Activated CD4-positive, alpha-beta memory T cell treated with anti-CD3 and anti-CD28 coated beads for 36 hours (primary cell): ENCODE results near the gene RREB1. TPM values are rescaled to one million over a fixed set of nuclear protein-coding genes. Genes with fewer than 3 reads are reported as not detected.

ENCODE experiments used
- CTCF ChIA-PET: fragments of 350-600 bp; sonication (Branson Sonifier 250); formaldehyde crosslinking; loops from one replicate; lab custom pipeline; 2021; ENCODE audit warnings: antibody characterized with exemption, inconsistent platforms; lab: Charles Lee
- POLR2A ChIA-PET: fragments of 350-600 bp; sonication (Branson Sonifier 250); formaldehyde crosslinking; loops from one replicate; lab custom pipeline; 2021; ENCODE audit warnings: antibody characterized with exemption; lab: Charles Lee
- DNase-seq: peaks from one replicate; pipeline ENCODE4 v3.0.0-alpha.2; 2020
- H3K27ac Mint-ChIP-seq: one replicate; pipeline ENCODE4 v1.8.0; 2021; ENCODE audit warnings: mixed read lengths
- H3K27me3 Mint-ChIP-seq: one replicate; pipeline ENCODE4 v1.8.0; 2021; ENCODE audit warnings: mixed read lengths
- H3K36me3 Mint-ChIP-seq: one replicate; pipeline ENCODE4 v1.8.0; 2021; ENCODE audit warnings: mixed read lengths
- H3K4me1 Mint-ChIP-seq: one replicate; pipeline ENCODE4 v1.8.0; 2021; ENCODE audit warnings: low read depth, mixed read lengths
- H3K4me3 Mint-ChIP-seq: one replicate; pipeline ENCODE4 v1.8.0; 2021; ENCODE audit warnings: mild to moderate bottlenecking, mixed read lengths
- H3K9me3 Mint-ChIP-seq: one replicate; pipeline ENCODE4 v1.8.0; 2021; ENCODE audit warnings: mixed read lengths
- intact Hi-C: fragments of 100-400 bp; cut with micrococcal nuclease; formaldehyde crosslinking; loops from one replicate; pipeline ENCODE4 v1.15.1; 2023
- total RNA-seq, 2 experiments: library from RNA; stranded (reverse); gene quantifications; one replicate each; pipeline ENCODE4 v1.2.3, GENCODE V29; 2021

The RREB1 gene
- total RNA-seq, 2 experiments from 2014 or later: 13.0 to 13.5 TPM

DNA sequence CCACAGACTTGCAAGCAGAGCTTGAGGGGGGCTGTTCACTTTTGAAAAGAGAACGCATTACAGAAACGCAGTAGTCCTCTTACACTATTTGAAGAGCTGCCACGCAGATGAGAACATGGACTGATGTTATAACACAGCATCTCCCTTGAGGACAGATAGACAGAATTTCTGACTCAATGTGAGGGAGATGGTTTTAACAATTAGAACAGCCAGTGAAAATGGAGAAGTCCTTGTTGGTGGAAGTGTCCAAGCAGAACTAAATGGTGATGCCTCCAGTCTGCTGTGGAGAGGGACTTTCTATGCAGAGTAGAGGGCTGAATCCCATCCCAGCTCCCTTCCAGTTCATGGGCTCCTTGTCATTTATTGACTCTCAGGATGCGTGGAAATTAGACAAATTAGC is 100.0 kb downstream of the RREB1 start:
- H3K36me3 Mint-ChIP-seq: peaks cover 16% of the 10 kb centered on the region
- H3K27ac Mint-ChIP-seq: no peak overlapping the region
- POLR2A ChIA-PET: no interaction called here
- H3K4me1 Mint-ChIP-seq: no peaks in the 10 kb centered on the region
- H3K4me3 Mint-ChIP-seq: no peak overlapping the region
- no peaks in the 10 kb centered on the region for H3K9me3 Mint-ChIP-seq
- DNase-seq: no peak
- intact Hi-C loops: no loop called here
- CTCF ChIA-PET: no interaction called here
- no peaks in the 10 kb centered on the region for H3K27me3 Mint-ChIP-seq

DNA sequence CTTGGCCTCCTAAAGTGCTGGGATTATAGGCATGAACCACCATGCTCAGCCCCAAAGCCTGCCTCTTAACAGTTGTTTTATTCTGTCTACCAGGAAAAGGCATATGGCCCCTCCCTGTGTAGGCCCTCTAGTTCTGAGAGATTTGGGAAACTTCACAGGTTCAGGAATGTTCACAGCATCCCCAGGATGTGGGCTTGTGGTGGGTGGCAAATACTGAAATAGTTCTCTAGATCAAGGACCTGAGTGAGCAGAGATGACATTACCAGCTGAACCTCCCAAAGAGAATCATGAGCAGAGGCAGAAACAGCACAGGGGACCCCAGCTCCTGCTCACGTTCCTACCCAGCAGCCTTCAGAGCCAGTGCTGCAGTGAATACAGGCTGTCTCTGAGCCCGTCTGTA is 105.7 kb downstream of the RREB1 start:
- Mint-ChIP-seq H3K9me3 (no peaks in the 10 kb centered on the region), H3K4me3 (no peak overlapping the region), H3K27me3 (no peaks in the 10 kb centered on the region), H3K27ac (no peak overlapping the region), H3K4me1 (no peaks in the 10 kb centered on the region), H3K36me3 (peaks cover 24% of the 10 kb centered on the region)
- CTCF ChIA-PET: no interaction called here
- intact Hi-C loops: no loop called here
- POLR2A ChIA-PET: no interaction called here
- no peak for DNase-seq

DNA sequence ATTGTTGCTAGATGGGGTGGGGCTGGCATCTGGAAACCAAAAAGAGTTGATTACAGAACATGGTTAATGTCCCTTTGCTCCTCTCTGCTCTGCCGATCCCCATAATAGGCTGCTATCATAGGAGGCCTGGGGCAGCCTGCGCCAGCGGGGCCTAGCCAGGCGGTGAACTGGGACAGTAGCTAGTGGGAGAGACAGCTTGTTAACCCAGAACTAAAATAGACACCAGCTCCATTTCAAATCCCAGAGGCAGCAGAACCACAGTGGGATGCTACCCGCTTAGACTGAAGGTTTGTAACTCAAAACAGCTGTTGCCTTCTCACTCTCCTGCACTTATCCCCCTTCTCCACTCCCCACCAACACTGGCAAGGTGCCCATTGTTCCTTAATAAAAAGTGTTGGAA is 106.7 kb downstream of the RREB1 start:
- Mint-ChIP-seq H3K4me1 (no peaks in the 10 kb centered on the region), H3K27me3 (no peaks in the 10 kb centered on the region), H3K27ac (no peak overlapping the region), H3K9me3 (no peaks in the 10 kb centered on the region), H3K4me3 (no peak overlapping the region), H3K36me3 (peaks cover 25% of the 10 kb centered on the region)
- DNase-seq: no peak
- intact Hi-C loops: no loop called here
- POLR2A ChIA-PET: no interaction called here
- CTCF ChIA-PET: no interaction called here

DNA sequence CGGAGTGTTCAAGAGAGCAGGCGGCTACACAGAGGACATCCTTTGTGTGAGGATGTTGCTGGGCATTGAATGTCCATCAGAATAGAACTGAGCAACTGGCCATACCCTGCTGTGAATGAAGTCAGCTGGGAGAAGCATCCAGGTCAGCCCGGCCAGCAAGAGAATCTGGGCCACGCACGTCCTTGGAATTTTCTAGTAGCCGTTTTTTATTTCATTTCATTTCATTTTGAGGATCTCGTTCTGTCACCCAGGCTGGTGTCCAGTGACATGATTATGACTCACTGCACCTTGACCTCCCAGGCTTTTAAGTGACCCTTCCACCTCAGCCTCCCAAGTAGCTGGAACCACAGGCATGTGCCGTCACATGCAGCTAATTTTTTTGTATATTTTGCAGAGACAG is 107.4 kb downstream of the RREB1 start:
- Mint-ChIP-seq H3K9me3 (no peaks in the 10 kb centered on the region), H3K4me1 (no peaks in the 10 kb centered on the region), H3K27ac (peak overlapping the region; percentile 3), H3K27me3 (no peaks in the 10 kb centered on the region), H3K36me3 (peaks cover 32% of the 10 kb centered on the region), H3K4me3 (no peak overlapping the region)
- no peak for DNase-seq
- ChIA-PET CTCF (no interaction called here), POLR2A (no interaction called here)
- intact Hi-C loops: no loop called here

DNA sequence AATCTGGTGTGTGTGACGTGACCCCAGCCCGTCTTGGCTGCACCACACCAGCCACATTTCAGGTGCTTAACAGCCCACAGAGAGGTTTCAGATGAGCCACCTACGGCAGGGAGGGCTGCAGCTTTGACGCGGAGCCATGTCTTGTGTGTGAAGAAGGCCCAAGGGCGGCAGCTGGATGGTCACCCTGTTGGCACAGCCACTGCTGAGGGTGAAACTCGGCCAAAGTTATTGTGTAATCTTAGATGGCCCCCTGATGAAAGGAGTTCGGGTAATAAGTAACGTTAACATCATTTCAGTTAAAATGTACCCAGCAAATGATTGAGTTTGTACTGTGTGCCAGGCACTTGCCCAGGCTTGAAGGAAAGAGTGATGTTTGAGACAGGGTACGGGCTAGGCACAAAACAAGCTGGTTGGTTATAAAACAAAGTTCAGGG is 108.1 kb downstream of the RREB1 start:
- Mint-ChIP-seq H3K27ac (peak overlapping the region; percentile 3), H3K4me1 (no peaks in the 10 kb centered on the region), H3K4me3 (no peak overlapping the region), H3K9me3 (no peaks in the 10 kb centered on the region), H3K27me3 (no peaks in the 10 kb centered on the region), H3K36me3 (peaks cover 27% of the 10 kb centered on the region)
- CTCF ChIA-PET: no interaction called here
- intact Hi-C loops: no loop called here
- no peak for DNase-seq
- POLR2A ChIA-PET: no interaction called here

DNA sequence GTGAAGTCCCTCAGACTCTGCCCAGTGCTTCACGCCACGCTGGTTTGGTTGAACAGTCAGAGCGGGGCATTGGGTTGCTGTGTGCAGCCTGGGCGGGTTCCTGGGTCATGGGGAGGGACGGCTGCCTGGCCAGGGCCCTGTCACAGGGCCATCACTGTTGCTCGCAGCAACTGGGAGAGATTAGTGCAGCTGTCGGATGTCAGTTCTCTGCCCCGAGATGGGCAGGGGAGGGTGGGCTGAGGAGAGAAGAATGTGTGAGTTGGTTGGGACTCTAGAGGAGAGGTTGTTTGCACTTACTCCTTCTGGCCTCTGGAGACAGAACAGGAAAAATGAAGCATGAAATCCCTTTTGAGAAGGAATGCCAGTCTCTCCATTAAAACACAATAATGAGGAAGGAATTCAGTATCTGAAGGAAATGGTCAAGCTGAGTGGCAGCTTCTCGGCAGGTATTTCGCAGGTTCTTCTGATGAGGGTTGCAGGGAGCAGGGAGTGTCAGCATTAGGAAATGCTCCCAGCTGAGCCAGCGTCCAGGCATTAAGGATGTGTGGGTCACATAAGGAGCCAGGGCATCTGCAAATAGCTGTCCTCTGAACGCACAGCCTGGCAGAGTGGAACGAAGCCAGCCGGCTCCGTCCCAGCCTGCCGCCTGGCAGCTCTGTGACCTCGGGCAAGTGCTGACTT is 109.3 kb downstream of the RREB1 start:
- H3K27ac Mint-ChIP-seq: no peak overlapping the region
- no peak overlapping the region for H3K4me3 Mint-ChIP-seq
- H3K4me1 Mint-ChIP-seq: no peaks in the 10 kb centered on the region
- H3K27me3 Mint-ChIP-seq: no peaks in the 10 kb centered on the region
- no peak for DNase-seq
- H3K9me3 Mint-ChIP-seq: no peaks in the 10 kb centered on the region
- H3K36me3 Mint-ChIP-seq: peaks cover 24% of the 10 kb centered on the region
- POLR2A ChIA-PET: no interaction called here
- intact Hi-C loops: no loop called here
- CTCF ChIA-PET: interaction anchor here (0.7 kb wide), 1 partner anchor 22 kb away, joined by 3 read pairs; no protein-coding TSS in a partner anchor

DNA sequence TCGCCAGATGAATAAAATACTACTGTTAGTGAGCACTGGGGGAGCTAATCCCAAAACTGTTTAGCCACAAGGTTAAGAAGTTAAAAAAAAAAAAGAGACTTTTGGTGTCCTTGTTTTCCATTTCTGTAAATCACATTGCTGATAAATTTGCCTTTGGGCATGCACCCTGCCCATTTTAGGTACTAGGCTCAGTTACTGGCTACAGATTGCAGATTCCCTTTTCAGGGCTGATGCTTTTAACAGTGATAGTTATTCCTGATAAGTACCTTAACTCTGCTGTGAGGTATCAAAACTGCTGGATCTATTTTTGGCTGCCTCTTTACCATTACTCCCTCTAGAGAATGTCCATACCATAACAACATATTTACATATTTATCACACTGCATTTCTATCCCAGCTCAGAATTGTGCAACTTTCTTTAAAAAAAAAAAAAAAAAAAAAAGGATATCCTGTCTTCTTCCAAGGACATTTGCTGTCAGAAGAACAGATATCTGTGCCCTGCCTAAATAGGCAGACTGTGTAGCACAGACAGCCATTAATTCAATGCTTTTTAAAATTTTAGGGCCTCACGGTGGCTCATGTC is 110.7 kb downstream of the RREB1 start:
- H3K4me3 Mint-ChIP-seq: no peak overlapping the region

DNA sequence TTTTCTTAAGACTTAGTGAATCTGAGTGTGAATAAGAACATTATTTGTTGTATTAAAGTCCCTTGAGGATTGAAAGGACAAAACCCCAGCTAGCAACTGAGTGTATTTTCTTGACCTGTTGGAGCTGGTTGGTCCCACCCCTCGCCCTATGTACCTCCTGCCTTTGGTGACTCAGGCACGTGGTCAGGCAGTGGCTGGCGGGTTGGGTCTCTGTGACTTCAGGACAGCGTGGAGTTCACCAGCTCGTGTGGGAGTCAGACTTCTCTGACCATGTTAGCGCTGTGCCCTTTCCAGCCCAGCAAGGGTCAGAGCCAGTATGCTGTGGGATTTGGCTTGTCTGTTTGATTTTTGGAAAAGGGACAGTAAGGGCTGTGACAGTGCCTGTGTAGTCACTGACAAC is 111.5 kb downstream of the RREB1 start:
- Mint-ChIP-seq H3K27ac (no peak overlapping the region), H3K9me3 (no peaks in the 10 kb centered on the region), H3K27me3 (no peaks in the 10 kb centered on the region), H3K36me3 (peaks cover 26% of the 10 kb centered on the region), H3K4me1 (no peaks in the 10 kb centered on the region), H3K4me3 (no peak overlapping the region)
- ChIA-PET CTCF (no interaction called here), POLR2A (no interaction called here)
- intact Hi-C loops: no loop called here
- peak; percentile 19 for DNase-seq

More for the DNA sequence above, 110.7 kb downstream of the RREB1 start:
- Mint-ChIP-seq H3K27me3 (no peaks in the 10 kb centered on the region), H3K36me3 (peaks cover 24% of the 10 kb centered on the region), H3K27ac (no peak overlapping the region), H3K4me1 (no peaks in the 10 kb centered on the region), H3K9me3 (no peaks in the 10 kb centered on the region)
- POLR2A ChIA-PET: no interaction called here
- CTCF ChIA-PET: no interaction called here
- no peak for DNase-seq
- intact Hi-C loops: no loop called here

DNA sequence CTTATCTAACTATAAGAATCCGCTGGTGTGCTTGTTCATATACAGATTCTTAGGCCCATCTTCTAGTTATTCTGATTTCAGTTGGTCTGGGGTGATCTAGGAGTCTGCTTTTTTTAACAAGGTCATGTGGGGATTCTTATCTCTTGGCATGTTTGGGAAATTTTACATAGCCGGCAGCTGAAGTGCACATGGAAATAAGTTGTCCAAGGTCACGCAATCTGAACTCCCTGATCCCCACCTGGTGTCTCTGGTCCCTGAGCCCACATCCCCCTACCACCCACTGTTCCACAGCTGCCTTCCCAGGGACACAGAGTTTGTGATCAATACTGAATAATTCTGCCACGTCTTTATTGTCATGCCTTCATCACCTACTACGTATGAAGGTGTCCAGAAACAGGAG is 114.4 kb downstream of the RREB1 start:
- DNase-seq: no peak
- POLR2A ChIA-PET: no interaction called here
- Mint-ChIP-seq H3K36me3 (peaks cover 25% of the 10 kb centered on the region), H3K9me3 (no peaks in the 10 kb centered on the region), H3K4me1 (no peaks in the 10 kb centered on the region), H3K4me3 (no peak overlapping the region), H3K27ac (no peak overlapping the region), H3K27me3 (no peaks in the 10 kb centered on the region)
- CTCF ChIA-PET: interaction anchor here (2.0 kb wide), 1 partner anchor 16 kb away, joined by 4 read pairs; no protein-coding TSS in a partner anchor
- intact Hi-C loops: no loop called here

DNA sequence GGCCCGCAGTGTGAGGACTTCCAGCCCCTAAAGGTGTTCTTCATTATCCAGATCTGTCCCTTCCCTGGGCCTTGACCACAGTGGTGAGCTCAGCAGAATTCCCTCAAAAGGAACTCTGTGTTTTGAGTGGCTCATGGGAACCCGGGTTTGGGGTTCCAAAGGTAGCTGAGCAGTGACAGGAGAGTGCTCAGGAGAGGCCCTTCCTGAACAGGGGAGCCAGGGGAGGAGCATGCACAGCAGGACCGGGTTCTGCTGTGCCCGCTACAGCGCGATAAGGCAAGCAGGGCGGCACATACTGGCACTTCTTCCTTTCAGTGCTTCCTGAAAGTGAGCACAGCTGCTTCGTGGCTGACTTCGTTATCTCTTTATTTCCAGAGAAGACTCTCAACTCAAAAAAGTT is 117.0 kb downstream of the RREB1 start:
- H3K9me3 Mint-ChIP-seq: no peaks in the 10 kb centered on the region
- no peaks in the 10 kb centered on the region for H3K27me3 Mint-ChIP-seq
- H3K4me1 Mint-ChIP-seq: no peaks in the 10 kb centered on the region
- DNase-seq: no peak
- no peak overlapping the region for H3K4me3 Mint-ChIP-seq
- intact Hi-C loops: no loop called here
- ChIA-PET CTCF (interaction anchor here (2.1 kb wide), 1 partner anchor 14 kb away, joined by 11 read pairs; no protein-coding TSS in a partner anchor), POLR2A (no interaction called here)
- peaks cover 33% of the 10 kb centered on the region for H3K36me3 Mint-ChIP-seq
- no peak overlapping the region for H3K27ac Mint-ChIP-seq

DNA sequence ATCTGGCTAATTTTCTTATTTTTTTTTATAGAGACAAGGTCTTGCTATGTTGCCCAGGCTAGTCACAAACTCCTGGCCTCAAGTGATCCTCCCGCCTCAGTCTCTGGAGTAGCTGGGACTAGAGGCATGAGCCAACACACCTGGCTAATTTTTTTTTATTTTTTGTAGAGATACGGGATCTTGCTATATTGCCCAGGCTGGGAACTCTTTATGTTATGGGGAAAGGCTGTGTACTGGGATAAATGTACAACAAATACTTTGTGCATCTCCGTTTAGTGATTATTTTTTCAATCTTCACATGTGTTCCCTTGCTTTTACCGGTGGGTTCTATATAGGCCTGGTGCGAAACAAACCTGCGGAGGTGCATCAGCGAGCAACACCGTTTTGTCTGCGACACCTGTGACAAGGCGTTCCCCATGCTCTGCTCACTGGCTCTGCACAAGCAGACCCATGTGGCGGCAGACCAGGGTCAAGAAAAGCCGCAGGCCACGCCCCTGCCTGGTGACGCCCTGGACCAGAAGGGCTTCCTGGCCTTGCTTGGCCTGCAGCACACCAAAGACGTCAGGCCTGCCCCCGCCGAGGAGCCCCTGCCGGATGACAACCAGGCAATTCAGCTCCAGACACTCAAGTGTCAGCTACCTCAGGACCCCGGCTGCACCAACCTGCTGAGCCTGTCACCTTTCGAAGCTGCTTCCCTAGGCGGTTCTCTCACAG is 121.1 kb downstream of the RREB1 start:
- Mint-ChIP-seq H3K4me1 (peaks cover 2% of the 10 kb centered on the region), H3K4me3 (no peak overlapping the region), H3K27ac (no peak overlapping the region), H3K9me3 (no peaks in the 10 kb centered on the region), H3K36me3 (peaks cover 36% of the 10 kb centered on the region), H3K27me3 (no peaks in the 10 kb centered on the region)
- ChIA-PET POLR2A (no interaction called here), CTCF (no interaction called here)
- no peak for DNase-seq
- intact Hi-C loops: no loop called here

DNA sequence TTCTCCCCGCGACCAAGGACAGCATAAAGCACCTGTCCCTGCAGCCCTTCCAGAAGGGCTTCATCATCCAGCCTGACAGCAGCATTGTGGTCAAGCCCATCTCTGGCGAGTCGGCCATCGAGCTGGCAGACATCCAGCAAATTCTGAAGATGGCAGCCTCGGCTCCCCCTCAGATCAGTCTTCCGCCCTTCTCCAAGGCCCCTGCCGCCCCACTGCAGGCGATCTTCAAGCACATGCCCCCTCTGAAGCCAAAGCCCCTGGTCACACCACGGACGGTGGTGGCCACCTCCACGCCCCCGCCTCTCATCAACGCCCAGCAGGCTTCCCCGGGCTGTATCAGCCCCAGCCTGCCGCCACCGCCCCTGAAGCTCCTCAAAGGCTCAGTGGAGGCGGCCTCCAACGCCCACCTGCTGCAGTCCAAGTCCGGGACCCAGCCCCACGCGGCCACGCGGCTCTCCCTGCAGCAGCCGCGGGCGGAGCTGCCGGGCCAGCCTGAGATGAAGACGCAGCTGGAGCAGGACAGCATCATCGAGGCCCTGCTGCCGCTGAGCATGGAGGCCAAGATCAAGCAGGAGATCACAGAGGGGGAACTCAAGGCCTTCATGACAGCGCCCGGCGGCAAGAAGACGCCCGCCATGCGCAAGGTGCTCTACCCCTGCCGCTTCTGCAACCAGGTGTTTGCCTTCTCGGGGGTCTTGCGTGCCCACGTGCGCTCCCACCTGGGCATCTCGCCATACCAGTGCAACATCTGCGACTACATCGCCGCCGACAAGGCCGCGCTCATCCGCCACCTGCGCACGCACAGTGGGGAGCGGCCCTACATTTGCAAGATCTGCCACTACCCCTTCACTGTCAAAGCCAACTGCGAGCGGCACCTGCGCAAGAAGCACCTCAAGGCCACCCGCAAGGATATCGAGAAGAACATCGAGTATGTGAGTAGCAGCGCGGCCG is 121.9 kb downstream of the RREB1 start:
- Mint-ChIP-seq H3K36me3 (peaks cover 36% of the 10 kb centered on the region), H3K27me3 (no peaks in the 10 kb centered on the region), H3K4me3 (no peak overlapping the region), H3K9me3 (no peaks in the 10 kb centered on the region), H3K27ac (no peak overlapping the region), H3K4me1 (peaks cover 2% of the 10 kb centered on the region)
- ChIA-PET CTCF (no interaction called here), POLR2A (no interaction called here)
- intact Hi-C loops: no loop called here
- DNase-seq: no peak
